Testis (tissue), 3 donors: ENCODE data around the gene SLC16A10. TPM values are rescaled to one million over a fixed set of nuclear protein-coding genes. Genes with fewer than 3 reads are reported as not detected.

ENCODE experiments used
- DNase-seq: peaks from one replicate; pipeline ENCODE4 v3.0.0-alpha.2; 2019
- H3K27ac ChIP-seq, 2 donors: fragments of 200-600 bp; sonication (generic); one replicate each; pipeline ENCODE4 v1.5.1; 2019
- H3K27me3 ChIP-seq: fragments of 200-600 bp; sonication (generic); one replicate; pipeline ENCODE4 v1.5.1; 2019
- H3K36me3 ChIP-seq: fragments of 200-600 bp; sonication (generic); one replicate; pipeline ENCODE4 v1.5.1; 2017; ENCODE audit warnings: low read depth; ENCODE audit errors: missing control alignments
- H3K4me1 ChIP-seq: fragments of 200-600 bp; sonication (generic); one replicate; pipeline ENCODE4 v1.5.1; 2019
- H3K4me3 ChIP-seq, 2 donors: fragments of 200-600 bp; sonication (generic); one replicate each; pipeline ENCODE4 v1.5.1; 2017 to 2019
- H3K9me3 ChIP-seq: fragments of 200-600 bp; sonication (generic); one replicate; pipeline ENCODE4 v1.5.1; 2017
- POLR2A ChIP-seq: fragments of 450-650 bp; IDR thresholded peaks from one replicate; pipeline ENCODE4 v1.6.1; 2017; ENCODE audit warnings: antibody characterized with exemption, mild to moderate bottlenecking, moderate library complexity
- whole genome bisulfite sequencing, 2 donors: methylation state at CpG; one replicate each; pipeline ENCODE4 v1.1.5; 2018; 5-methylcytosine and 5-hydroxymethylcytosine counted together
- intact Hi-C: fragments of 100-400 bp; cut with DNase I; formaldehyde crosslinking; loops from one replicate; pipeline ENCODE4 v1.15.1; 2023; ENCODE audit warnings: low total_unique reads
- polyA plus RNA-seq: library from polyadenylated mRNA; stranded (reverse); fragments of 350-450 nt; fragmentation: Illumina TruSeq; extraction: RNeasy Lipid Tissue Mini Kit (QIAGEN cat#74804); gene quantifications from one replicate; pipeline ENCODE4 v1.2.3, GENCODE V29; 2014; ENCODE audit warnings: low read depth, low replicate concordance; ENCODE audit not compliant: insufficient read depth
- total RNA-seq, 2 donors: library from RNA; depleted of rRNA; stranded (reverse); fragments of >200 nt; gene quantifications; one replicate each; pipeline ENCODE4 v1.2.3, GENCODE V29; 2016
- TF ChIP-seq, protein P1 (sequence below), 3 experiments: fragments of 450-650 bp in 2 of 3; fragments of 200-600 bp in 1 of 3; sonication (generic) in 1 of 3; IDR thresholded peaks; one replicate each; pipeline ENCODE4 v1.5.1; 2016 to 2019; ENCODE audit warnings: antibody characterized with exemption in 3 of 3, mild to moderate bottlenecking in 2 of 3, moderate library complexity in 1 of 3

SLC16A10 gene
- total and polyA plus RNA-seq, 3 donors from 2014 or later, result 9.0 to 16.9 (median 12.0) TPM

DNA sequence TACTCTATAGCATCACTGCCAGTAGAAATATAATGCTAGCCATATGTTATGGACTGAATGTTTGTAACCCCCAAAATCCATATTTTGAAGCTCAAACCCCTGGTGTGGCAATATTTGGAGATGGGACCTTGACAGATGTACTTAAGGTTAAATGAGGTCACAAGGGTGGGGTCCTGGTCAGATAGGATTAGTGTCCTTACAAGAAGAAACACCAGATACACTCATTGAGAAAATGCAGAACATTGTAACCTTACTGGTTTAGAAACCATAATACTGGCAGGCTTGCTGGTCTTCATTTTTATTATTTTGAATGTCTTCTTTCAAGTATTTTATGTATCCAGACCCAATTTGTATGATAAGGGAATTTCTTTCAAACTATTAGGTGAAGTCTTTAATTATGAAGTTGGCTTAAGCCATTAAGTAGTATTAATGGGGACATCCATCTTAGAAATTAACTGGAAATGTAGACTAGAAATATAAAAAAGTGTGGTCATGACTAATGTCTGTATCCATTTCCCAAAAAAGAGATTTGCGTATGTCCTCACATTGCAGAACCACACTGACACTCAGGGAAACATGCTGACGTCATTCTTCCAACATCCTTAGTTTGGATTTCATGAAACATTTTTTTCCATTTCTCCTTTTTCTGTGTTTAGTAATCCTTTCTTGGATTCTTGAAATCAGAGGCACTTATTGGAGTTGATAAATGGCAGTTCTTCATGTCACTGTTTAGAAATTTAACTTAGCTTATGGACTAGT, 32.4 kb downstream of the SLC16A10 start:
- Histone ChIP-seq H3K36me3 (no peaks in the 10 kb centered on the region), H3K9me3 (no peaks in the 10 kb centered on the region), H3K4me1 (no peaks in the 10 kb centered on the region), H3K27me3 (no peaks in the 10 kb centered on the region), H3K27ac (no peak overlapping the region), H3K4me3 (no peak overlapping the region)
- intact Hi-C loops, result no loop called here
- TF ChIP-seq POLR2A, result no peak
- TF ChIP-seq, protein P1, sequence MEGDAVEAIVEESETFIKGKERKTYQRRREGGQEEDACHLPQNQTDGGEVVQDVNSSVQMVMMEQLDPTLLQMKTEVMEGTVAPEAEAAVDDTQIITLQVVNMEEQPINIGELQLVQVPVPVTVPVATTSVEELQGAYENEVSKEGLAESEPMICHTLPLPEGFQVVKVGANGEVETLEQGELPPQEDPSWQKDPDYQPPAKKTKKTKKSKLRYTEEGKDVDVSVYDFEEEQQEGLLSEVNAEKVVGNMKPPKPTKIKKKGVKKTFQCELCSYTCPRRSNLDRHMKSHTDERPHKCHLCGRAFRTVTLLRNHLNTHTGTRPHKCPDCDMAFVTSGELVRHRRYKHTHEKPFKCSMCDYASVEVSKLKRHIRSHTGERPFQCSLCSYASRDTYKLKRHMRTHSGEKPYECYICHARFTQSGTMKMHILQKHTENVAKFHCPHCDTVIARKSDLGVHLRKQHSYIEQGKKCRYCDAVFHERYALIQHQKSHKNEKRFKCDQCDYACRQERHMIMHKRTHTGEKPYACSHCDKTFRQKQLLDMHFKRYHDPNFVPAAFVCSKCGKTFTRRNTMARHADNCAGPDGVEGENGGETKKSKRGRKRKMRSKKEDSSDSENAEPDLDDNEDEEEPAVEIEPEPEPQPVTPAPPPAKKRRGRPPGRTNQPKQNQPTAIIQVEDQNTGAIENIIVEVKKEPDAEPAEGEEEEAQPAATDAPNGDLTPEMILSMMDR (IDR thresholded peaks at IDR 0.05), result no peak
- DNase-seq, result no peak
- 89 to 93% methylated on average over 2 of the region's 2 CpGs for WGBS, 2 donors

DNA sequence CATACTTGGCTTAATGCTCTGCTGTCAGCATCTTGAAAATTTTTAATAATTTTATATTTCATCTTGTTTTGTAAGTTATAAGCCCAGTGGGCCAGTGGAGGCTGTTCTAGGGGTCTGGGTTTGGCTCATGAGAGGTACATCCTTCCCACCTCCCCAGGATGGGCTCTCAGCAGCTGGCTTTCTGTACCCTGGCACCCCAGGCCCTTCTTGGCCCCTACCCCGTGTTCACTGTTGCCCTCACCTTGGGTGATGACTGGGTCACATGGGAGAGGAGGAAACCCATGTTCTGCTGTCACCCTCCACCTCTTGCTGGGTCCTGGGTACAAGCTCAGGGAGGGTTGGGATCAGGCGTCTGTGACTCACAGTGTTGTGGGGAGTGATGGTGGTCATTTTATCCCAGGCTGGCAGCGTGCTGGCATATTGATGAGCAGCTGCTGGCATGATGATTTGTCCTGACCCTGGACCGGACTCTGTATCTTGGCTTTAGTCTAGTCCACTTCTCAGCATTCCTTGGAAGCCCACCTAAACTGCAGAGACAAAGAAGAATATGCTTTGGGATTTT, 34.6 kb downstream of the SLC16A10 start:
- intact Hi-C loops, result no loop called here

DNA sequence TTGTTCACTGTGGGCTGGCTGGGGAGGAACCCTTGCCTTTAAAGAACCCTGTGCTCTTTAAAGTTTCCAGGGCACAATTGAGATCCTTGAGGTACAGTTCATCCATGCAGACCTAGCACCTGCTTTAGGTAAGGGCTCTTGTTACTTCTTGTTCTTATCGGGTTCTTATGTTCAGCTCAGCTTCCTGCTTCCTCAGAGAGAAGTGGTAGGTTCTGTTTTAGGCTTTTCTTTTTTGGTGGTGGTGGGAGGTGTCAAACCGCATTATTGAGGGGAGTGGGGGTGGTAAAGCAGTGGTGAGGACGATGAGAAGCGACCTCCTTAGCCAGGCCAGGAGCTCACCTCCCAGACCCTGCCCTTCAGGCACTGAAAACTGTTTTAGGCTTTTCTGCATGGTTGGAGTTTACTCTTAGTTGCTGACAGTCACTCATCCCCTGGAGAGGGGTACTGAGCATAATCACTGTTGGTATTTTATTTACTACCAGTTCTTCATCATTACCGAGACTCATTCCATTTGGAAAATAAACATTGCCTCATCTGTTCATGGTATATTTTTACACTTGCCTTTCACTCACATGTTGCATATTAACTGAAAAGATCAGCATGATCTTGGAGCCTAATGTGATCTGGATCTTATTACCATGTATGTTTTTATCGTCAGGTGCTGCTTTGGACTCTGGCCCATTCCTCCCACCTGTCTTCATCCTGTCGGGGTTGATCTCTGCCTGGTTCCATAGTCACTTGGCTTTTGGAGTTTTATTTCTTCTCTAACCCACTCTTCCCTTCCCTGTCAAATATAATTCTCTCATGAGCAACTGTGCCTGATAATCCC, 35.4 kb downstream of the SLC16A10 start:
- TF ChIP-seq POLR2A, result no peak
- TF ChIP-seq, protein P1 (IDR thresholded peaks at IDR 0.05), result no peak
- 72 to 77% methylated on average over 7 of the region's 7 CpGs for WGBS, 2 donors
- no peaks in the 10 kb centered on the region for H3K9me3 ChIP-seq
- no peak overlapping the region for H3K4me3 ChIP-seq
- no peak for DNase-seq
- H3K27me3 ChIP-seq, result no peaks in the 10 kb centered on the region
- intact Hi-C loops, result no loop called here
- no peaks in the 10 kb centered on the region for H3K36me3 ChIP-seq
- H3K4me1 ChIP-seq, result no peaks in the 10 kb centered on the region
- no peak overlapping the region for H3K27ac ChIP-seq

More for the DNA sequence above, 34.6 kb downstream of the SLC16A10 start:
- Histone ChIP-seq H3K9me3 (no peaks in the 10 kb centered on the region), H3K36me3 (no peaks in the 10 kb centered on the region), H3K4me1 (no peaks in the 10 kb centered on the region), H3K27me3 (no peaks in the 10 kb centered on the region), H3K4me3 (no peak overlapping the region), H3K27ac (no peak overlapping the region)
- 81 to 95% methylated on average over 2 to 4 of the region's 4 CpGs for WGBS, 2 donors
- TF ChIP-seq POLR2A, result no peak
- TF ChIP-seq, protein P1 (IDR thresholded peaks at IDR 0.05), result no peak
- DNase-seq, result no peak

DNA sequence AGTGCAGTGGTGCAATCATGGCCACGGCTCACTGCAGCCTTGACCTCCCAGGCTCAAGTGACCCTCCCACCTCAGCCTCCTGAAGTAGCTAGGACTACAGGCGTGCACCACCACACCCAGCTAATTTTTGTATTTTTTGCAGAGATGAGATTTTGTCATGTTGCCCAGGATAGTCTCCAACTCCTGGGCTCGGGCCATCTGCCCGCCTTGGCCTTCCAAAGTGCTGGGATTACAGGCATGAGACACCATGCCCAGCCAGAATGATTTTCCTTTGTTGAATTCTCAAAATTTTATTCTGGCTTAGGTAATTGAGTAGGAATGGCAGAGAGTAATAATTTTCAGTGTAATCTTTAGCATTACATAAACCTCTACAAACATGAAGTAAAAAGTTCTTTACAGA, 37.1 kb downstream of the SLC16A10 start:
- intact Hi-C loops, result no loop called here
- Histone ChIP-seq H3K4me3 (no peak overlapping the region), H3K27me3 (no peaks in the 10 kb centered on the region), H3K4me1 (no peaks in the 10 kb centered on the region), H3K27ac (no peak overlapping the region), H3K36me3 (no peaks in the 10 kb centered on the region), H3K9me3 (no peaks in the 10 kb centered on the region)
- no peak for DNase-seq
- TF ChIP-seq POLR2A, result no peak
- TF ChIP-seq, protein P1 (IDR thresholded peaks at IDR 0.05), result no peak
- WGBS, 2 donors, result 86% methylated on average over 4 of the region's 4 CpGs
